ENCODE results near the gene ZIC4. TPM values are rescaled to one million over a fixed set of nuclear protein-coding genes. Genes with fewer than 3 reads are reported as not detected.

Gene ZIC4
- 1.3 TPM for total RNA-seq

DNA sequence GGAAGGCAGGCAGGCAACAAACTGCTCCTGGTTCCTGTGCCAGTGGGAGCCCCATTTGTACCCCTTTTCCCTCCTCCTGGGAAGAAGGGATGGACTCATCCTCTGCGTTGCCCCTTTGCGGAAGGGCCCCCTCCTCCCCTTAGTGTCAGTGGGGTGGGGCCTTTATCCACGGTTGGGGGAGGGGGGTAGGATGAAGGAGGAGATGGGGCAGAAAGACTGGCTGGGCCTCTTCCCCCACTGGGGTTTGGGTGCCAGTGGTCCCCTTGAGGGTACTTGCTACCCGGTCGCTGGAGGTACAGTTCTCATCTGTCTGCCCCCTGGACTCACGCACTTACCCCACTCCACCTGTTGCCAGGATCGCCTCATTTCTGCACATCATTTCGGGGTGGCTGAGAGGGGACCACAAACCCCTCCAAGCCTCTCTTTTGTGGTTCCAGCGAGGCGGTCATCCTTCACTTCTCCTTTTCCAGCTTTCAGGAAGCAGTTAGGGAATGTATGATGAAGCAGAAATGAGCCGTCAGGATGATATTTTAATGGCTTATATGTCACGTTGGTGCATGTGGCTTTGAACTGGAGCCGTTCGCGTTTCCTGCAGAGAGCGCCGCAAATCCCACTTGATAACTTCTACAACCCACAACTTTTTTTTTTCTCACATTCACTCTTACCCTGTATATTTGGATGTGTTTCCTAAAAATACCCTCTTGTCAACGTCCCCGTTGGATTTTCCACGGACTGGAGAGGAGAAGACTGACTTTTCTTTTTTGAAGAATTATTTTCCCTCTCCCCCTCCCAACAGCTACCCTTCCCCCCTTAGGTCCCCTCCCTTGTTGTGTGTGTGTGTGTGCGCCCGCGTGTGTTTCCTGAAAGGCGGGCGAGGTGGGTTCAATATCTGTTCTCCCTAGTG, at the start of gene ZIC4:
Gene ZIC4, minus strand, starts transcription at position 516 of the 904 bp plus-strand sequence. CDS start 3,746 bp downstream, outside the sequence.

DNA sequence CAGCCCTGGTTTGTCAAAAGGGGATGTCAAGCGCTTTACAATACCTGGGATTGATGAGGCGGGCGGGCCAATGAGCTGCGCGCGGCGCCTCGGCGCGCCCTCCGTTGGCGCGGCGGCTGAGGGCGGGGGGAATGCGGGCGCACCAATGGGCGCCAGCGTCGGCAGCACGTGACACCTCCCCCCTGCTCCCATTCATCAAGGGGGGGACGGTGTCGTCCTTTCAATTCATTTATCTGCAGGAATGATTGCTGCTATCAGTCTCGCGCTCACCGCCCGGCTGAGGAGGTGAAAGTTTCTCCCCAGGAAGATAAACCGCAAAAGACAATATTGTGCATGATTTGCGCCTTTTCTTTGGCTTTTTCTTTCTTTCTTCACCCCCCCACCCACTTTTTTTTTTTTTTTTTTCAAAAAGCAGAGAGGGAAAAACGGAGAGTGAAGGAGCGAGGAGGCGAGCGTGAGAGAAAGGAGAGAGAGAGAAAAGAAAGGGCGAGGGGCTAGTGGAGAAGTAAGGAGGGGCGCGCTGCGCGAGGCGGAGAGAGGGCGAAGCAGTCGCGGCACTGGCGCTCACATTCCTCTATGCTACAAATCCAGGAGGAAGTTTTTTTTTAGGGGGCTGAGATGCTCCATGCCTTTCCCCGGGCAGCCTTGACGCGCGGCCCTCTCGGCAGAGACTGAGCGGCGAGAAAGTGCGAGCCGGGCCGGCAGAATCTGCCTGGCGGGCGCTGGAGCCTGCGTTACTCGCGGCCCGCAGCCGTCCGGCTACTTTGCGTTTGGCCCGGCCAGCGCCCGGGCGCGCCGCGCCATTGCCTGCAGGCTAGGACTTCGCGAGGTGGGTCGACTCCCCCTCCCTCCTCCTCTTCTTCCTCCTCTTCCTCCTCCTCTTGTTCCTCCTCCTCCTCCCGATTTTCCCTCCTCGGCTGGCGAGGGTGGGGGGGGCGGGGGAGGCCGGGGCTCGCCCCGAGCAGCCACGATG, 3.1 kb upstream of the ZIC4 start, which contains the start of gene ZIC1:
Gene ZIC1, plus strand, starts transcription at position 223 of the 973 bp plus-strand sequence. Its CDS starts 748 bp downstream, at position 971.

Other genes with a start within 250 kb of the ZIC4 start
- gene ZIC1, start 2.8 kb upstream of the ZIC4 start, total RNA-seq = 5.9 TPM